Eye (tissue), 1 donor: ENCODE results near the gene TMEM151A.
"Not testable (repeated sequence)": the region's sequence is repeated elsewhere in the genome, so short reads cannot be mapped to it uniquely, and the experiment has no call there.

ENCODE experiments used
- DNase-seq: peaks from one replicate; pipeline ENCODE4 v3.0.0-alpha.2; 2015

TMEM151A gene

DNA sequence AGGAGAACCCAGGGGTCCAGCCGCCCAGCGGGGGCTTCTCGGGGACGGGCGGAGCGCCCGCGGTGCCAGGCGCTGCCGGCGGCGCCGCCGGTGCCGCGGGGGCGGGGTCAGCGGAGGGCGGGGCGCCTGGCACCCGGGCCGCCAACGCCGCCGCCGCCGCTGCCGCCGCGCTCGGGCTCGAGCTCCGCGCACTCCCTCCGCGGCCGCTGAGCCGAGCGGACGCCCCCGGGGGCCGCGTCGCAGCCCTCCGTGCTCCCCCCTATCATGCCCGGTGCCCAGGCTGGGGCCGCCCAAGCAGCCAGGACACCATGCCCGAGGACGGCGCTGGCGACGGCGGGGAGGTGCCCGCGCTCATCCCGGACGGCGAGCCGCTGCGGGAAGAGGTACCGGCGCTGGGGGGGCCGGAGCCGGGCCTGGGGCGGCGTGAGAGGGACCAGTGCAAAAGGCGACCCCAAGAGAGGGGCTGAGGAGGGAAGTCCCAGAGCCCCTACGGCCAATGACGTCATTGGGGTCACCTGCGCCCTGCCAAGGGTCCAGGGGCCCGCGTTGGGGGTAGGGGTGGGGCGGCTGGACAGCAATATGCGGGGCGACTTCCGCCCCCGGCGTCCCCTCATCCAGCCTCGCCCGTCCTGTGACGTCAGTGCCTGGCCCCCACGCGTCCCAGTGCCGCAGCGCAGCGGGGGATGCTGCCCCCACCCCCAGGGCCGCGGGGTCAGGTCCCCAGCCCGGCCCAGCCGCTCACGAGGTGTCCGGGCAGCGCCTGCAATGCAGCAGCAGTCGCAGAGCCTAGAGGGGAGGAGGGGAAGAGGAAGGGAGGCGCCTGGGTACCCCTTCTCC lies at the start of gene TMEM151A:
Gene TMEM151A, plus strand, starts transcription at position 189 of the 837 bp plus-strand sequence. Its CDS starts 120 bp downstream, at position 309.
- DNase-seq = no peak

DNA sequence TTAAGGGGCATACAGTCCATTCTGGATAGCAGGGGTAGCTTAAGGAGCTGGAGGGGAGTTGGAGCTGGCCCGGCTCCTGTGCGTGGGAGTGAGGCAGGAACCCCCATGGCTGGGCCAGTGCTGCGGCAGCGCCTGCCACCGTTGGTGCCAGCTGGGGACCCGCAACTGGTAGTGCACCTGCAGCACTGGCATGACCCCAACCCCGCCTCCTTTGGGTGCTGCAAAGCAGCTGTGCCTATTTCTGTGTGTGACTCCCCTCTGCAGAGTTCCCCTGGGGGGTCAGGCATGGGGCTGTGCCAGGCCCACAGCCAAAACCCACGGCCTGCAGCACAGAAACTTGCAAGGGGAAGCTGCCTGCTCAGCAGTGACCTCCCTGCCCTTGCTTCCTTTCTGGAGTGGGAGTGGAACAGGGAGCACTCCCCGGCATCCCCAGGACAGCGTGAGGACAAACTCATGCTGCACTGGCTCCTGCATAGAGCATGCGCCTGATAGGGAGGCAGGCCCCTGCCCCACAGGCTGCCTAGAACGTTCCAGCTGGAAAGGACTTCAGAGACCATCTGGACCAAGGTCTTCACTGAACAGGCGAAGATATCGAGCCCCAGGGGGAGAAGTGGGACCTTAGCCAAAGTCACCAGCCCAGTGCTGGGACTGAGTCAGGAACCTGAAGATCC lies 49.5 kb upstream of the TMEM151A start:
- DNase-seq = no peak

DNA sequence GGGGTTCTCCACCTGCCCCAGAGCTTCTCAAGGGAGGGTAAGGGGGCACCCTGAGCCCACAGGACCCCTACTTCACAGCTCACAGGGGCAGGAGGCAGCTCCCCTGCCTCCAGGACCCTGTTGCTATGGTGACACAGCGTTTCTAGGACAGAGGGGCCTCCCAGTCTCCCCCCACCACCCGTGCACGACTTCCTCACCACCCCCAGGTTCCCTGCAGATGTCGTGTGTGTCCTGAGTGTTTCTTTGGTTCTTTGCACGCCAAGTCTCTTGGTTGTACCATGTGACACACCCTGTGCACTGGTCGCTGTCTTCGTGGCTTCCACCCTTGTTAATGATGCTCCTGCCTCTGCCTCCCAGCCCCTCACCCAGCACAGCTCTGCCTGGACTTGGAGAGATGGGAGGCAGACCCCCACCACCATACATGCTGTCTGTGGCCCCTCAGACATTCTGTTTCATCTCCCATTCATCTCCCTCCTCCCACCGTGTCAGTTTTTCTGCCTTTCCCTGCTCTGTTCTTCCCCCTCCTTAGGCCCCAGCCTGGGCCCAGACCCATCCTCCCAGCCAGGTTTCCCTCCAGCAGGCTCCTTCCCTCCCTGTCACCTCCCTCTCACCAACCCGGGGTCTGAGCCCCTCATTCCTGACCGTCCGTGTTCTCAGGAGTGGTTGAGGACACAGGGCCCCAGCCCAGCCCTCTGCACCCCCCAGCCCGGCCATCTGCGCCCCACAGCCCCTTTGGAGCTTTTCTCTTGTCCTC lies 47.7 kb upstream of the TMEM151A start:
- DNase-seq = peak; percentile 18

DNA sequence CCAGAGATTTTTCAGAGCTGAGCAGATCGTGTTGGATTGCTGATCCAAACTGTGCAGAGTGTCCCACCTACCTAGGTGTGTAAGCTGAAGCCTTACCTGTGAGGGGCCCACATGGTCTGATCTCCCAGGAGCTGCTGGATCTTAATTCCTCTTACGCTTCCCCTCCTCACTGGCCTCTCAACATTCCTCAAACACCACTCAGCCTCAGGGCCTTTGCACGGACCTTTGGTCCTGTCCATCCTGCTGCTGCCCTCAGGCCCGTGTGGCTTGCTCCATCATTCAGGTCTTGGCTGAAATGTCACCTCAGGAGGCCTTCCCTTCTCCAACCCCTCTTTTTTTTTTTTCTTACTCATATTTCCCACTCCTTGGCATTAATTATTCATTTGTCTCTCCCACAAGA lies 44.4 kb upstream of the TMEM151A start:
- no peak for DNase-seq

DNA sequence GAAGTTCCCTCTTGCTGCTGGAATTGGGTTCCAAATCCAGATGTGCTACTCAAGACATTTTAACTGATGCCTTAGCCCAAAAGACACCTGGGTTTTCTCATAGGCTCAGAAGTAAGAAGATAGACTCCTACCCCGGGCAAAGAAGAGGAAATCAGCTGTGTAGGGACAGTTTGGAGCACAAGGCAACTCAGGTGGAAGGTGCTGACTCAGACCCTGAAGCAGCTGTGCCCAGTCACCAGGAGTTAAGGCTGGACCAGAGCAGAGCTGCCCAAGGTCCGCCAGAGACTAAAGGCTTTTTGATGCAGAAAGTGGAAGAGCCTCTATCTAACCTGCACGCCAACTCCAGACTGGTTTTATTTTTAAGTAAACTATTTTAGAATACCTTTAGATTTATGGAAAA lies 43.9 kb upstream of the TMEM151A start:
- DNase-seq = no peak

DNA sequence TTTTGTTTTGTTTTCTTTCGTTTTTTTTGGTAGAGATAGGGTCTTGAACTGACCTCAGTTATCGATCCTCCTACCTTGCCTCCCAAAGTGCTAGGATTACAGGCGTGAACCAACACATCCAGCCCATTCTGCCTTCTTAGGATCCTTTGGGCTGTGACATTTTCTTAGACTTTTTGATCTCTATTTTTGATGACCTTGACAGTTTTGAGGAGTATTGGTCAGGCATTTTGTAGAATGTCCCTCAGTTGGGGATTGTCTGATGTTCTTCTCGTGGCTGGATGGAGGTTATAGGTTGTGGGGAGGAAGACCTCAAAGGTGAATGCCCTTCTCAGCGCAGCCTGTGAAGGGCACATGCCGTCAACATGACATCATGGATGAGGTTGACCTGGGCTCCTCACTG lies 42.8 kb upstream of the TMEM151A start:
- DNase-seq = no peak

DNA sequence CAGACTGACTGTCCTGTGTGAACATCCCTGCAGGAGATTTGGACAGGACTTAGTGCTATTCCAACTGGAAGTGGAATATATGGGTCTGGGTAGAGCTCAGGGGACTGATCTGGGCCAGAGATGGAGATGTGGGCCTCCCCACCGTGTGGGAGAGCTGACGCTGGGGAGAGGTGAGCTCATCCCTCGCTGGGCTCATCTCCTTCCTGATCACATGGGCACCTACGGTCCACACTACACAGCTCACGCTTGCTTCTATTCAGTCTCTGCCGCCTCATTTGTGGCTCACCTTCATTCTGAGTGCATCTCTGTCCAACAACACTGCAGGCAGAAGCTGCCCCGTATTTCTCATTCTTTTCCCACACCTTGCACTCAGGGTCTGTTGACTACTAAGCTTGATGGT lies 39.9 kb upstream of the TMEM151A start:
- no peak for DNase-seq

DNA sequence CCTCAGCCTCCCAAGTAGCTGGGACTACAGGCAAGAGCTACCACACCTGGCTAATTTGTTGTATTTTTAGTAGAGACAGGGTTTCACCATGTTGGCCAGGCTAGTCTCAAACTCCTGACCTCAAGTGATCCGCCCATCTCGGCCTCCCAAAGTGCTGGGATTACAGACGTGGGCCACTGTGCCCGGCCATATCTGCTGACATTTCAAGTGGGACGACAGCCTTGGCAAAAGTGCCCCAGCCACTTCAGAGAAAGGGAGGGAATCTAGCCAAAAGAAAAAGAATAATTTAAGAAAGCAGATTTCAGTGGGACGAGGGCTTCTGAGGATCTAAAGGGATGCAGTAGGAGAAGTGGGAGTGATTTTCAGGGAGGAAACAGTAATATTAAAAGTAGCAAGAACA lies 38.6 kb upstream of the TMEM151A start:
- DNase-seq = not testable (repeated sequence)

DNA sequence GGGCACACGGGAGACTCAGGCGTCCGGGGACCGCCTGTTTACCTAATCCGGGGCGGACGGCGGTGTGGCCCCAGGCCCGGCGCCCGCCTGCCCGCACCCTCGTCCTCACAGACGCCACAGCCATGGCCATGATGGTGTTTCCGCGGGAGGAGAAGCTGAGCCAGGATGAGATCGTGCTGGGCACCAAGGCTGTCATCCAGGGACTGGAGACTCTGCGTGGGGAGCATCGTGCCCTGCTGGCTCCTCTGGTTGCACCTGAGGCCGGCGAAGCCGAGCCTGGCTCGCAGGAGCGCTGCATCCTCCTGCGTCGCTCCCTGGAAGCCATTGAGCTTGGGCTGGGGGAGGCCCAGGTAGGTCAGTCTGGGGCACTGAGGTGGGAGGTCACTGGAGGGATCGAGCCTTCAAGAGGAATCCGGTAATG lies 33.2 kb upstream of the TMEM151A start:
- no peak for DNase-seq

DNA sequence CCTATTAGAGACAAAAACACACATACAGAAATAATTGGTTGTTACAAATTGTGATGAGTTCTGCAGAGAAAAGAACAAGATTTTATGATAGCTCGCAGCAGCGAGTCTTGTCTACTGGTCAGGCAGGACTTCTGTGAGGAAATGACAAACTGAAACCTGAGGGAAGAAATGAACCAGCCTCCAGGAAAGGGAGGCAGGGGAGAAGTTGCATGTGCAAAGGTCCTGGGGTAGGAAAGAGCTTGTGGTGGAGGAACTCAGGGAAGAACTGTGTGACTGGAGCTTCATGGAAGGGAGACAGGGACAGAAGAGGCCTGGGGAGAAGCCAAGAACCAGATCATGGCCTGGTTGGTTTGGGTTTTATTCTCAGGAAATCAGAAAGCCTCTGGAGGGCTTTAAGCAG lies 32.5 kb upstream of the TMEM151A start:
- no peak for DNase-seq

DNA sequence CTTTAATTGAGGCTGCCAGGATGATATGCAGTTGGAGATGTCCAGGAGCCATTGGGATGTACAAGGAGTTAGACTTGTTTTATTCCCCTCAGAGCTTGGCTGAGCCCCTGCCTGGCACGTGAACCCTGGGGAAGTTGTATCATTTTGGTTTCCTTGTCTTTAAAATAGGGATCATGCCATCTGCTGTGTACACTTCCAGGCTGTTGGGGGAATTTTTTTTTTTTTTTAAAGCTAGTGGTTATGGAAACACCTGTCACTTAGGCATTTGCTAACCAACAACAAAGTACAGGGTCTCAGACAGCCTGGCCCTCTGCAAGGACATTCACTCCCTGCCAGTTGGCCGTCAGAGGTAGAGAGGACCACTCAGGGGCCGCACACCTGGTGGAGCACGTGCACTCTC lies 31.7 kb upstream of the TMEM151A start:
- DNase-seq = no peak

DNA sequence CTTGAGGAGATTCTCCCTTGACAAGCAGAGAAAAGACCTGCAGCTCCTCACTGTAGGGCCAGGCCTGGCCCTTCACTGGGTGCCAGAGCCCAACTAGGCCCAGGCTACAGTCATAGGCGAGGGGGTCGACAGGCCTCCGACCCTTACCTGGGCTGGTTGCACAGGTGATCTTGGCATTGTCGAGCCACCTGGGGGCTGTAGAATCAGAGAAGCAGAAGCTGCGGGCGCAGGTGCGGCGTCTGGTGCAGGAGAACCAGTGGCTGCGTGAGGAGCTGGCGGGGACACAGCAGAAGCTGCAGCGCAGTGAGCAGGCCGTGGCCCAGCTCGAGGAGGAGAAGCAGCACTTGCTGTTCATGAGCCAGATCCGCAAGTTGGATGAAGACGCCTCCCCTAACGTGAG lies 30.1 kb upstream of the TMEM151A start:
- DNase-seq = no peak

DNA sequence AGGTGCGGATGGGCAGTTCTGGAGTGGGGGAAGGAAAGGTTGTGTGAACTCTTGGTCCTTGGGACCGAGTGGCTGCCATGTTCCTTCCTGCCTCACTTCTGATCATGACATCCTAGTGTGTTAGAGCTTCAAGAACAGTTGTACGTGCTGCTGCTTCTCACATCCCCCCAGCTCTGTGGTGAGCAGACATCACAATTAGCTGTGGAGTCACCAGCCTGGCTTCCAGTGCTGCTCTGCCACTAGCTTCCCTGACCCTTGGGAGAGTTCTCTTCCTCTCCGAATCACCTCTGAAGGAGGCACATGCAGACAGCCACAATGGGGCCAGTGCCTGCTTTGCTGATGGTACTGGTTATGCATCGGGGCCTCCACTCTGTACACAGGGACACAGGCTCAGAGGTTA lies 29.5 kb upstream of the TMEM151A start:
- DNase-seq = no peak

DNA sequence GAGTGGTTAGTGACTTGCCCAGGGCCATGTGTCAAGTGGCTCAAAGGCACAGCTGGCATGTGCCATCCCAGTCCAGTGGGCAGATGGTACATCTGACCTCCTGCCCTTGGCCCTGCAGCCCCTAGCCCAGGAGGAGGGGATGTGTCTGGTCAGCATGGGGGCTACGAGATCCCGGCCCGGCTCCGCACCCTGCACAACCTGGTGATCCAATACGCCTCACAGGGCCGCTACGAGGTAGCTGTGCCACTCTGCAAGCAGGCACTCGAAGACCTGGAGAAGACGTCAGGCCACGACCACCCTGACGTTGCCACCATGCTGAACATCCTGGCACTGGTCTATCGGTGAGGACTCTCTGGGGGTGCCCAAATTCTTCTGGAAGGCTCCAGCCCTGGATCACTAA lies 29.0 kb upstream of the TMEM151A start:
- DNase-seq = no peak

DNA sequence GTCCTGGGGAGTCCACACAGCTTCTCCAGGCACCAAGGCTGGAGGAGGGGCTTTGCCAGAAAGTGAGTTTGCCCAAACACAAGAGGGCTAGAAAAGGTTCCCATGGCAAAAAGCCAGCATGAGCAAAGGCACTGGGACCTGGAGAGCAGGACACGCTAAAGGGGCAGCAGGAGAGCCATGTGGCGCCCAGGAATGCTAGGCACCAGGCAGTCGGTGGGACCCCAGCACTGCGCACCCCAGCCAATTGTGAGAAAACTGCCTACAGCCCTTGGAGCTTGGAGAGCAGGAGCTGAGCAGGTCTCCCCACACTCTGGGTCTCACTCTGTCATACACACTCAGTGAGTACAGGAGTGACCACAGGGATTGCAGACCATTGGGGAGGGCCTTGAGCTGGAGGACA lies 28.5 kb upstream of the TMEM151A start:
- DNase-seq = no peak

DNA sequence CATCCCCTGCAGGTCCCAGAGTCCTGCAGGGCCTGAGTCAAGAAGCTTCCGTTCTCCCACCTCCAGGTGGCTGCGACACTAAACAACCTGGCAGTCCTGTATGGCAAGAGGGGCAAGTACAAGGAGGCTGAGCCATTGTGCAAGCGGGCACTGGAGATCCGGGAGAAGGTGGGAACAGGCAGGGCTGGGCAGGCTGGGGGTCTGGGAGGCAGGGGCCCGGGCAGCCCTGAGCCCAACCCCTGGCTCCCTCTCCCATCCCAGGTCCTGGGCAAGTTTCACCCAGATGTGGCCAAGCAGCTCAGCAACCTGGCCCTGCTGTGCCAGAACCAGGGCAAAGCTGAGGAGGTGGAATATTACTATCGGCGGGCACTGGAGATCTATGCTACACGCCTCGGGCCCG lies 27.9 kb upstream of the TMEM151A start:
- DNase-seq = no peak

DNA sequence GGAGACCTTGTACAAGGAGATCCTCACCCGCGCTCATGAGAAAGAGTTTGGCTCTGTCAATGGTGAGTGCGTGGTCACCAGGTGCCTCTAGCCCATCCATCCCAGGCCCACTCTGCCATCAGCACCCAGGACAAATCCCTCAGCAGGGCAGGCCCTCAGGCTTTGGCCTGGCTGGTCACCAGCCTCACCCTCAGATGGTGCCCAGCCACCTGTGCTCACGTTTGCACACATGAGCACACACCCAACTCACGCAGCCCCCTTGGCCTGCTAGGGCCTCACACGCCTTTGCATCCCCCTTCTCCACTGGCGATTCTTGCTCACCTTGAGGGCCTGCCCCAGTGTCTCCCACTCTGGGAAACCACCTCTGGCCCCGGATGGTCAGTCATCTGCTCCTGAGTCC lies 27.3 kb upstream of the TMEM151A start:
- no peak for DNase-seq

DNA sequence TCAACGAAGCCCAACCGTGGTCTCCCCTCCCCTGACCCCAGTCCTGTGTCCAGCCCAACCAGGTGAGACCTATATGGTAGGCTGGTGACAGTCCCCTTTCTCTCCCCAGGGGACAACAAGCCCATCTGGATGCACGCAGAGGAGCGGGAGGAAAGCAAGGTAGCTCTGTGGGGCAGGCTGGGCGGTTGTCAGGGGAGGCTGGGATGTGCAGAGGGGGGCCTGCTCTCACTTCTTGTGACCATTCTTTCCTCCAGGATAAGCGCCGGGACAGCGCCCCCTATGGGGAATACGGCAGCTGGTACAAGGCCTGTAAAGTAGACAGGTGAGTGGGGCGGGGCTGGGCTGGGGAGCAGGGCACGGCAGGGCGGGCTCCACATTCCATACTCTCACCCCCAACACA lies 26.8 kb upstream of the TMEM151A start:
- DNase-seq = no peak

DNA sequence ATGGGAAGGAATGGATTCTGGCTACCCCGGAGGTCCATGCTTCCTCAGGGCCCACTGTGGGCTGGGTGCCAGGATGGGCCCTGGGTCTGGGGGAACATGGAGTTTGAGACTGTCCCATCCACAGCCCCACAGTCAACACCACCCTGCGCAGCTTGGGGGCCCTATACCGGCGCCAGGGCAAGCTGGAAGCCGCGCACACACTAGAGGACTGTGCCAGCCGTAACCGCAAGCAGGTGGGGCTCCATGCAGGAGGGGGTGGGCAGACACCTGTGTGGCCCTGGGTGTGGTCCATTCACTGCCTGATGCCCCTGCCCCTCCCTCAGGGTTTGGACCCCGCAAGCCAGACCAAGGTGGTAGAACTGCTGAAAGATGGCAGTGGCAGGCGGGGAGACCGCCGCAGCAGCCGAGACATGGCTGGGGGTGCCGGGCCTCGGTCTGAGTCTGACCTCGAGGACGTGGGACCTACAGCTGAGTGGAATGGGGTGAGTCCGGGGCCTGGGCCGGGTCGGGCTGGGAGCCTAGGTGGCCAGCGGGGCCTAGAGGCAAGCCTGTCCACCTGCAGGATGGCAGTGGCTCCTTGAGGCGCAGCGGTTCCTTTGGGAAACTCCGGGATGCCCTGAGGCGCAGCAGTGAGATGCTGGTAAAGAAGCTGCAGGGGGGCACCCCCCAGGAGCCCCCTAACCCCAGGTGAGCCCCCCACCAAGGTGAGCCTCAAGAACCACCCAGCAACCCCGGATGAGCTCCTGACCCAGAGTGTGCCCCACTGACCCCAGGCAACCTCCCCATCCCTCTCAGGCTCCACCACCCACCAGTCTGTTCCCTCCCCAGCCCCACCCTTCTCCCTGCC lies 25.9 kb upstream of the TMEM151A start:
- DNase-seq = no peak

DNA sequence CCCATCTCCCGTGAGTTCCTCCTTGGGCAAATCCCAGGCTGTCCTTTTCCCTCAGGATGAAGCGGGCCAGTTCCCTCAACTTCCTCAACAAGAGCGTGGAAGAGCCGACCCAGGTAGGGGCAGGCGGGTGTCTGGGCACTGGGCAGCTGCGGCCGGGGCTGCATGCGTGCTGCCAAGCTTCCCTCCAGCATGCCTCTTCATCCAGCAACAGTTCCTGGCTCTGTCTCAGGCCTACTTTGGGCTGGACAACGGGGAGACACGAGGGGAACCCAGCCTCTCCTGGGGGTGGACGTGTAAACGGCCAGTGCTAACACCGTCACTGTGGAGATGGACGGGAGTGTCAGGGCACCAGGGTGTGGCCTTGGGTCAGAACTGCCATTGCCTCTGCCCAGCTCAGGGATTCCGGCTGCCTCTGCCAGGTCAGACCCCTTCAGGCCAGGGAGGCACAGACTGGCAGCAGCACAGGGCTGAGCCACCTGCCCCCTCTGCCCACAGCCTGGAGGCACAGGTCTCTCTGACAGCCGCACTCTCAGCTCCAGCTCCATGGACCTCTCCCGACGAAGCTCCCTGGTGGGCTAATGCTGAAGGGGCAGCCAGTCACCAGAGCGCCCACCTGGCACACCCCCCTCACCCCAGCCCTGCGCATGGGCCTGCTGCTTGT lies 25.2 kb upstream of the TMEM151A start:
- no peak for DNase-seq

DNA sequence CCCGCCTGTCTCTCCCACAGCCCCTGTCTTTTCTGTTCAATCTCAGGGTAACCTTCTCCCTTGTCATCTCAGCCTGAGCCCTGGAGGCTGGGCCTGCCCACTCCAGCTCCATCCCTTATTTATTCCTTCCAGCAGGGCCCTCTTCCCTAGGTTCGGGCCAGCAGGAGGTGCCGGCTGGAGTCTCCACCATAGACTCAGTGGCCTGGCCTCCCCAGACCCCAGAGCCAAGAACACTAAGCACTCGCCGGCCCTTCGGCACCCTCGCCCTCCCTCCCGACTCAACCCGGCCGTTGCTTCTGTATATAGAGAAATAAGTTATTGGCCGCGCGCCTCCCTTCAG lies 24.7 kb upstream of the TMEM151A start:
- DNase-seq = no peak
